ENCODE results near the gene RAB24. TPM values are rescaled to one million over a fixed set of nuclear protein-coding genes. Genes with fewer than 3 reads are reported as not detected.
A peak's percentile ranks its signal among the peaks of the same experiment; 100 is the strongest.

Gene RAB24
- total and polyA plus RNA-seq, 2 donors from 2014 or later: 25.0 to 77.6 TPM

- no peaks in the 10 kb centered on the region for H3K27me3 ChIP-seq (ENCODE audit: control insufficient read depth, insufficient read depth, low read length)
- H3K9me3 ChIP-seq (ENCODE audit: control insufficient read depth in 2 of 3, insufficient read depth in 1 of 3, low read length in 3 of 3): no peaks in the 10 kb centered on the region
- DNase-seq (peak in 1 of 5 donors; percentile 75), FAIRE-seq (no peak)
- intact Hi-C loops (cut with DNase I): no loop called here
- H3K27ac ChIP-seq (ENCODE audit: low read depth in 2 of 2, low read length in 2 of 2): no peak overlapping the region
- TF ChIP-seq CTCF (IDR thresholded peaks at IDR 0.05; ENCODE audit: borderline replicate concordance, extremely low read depth, insufficient read depth): no peak
- no peak overlapping the region for H3K9ac ChIP-seq (ENCODE audit: low read length in 3 of 3)
- H3K4me3 ChIP-seq (ENCODE audit: low read length in 3 of 3): no peak overlapping the region
- H3K4me1 ChIP-seq (ENCODE audit: control insufficient read depth in 2 of 3, insufficient read depth in 2 of 3, low read depth in 1 of 3, low read length in 3 of 3): peaks cover 0 to 11% (median 0%) of the 10 kb centered on the region in 3 donors
- peaks cover 0 to 13% (median 9%) of the 10 kb centered on the region in 3 donors for H3K36me3 ChIP-seq (ENCODE audit: control insufficient read depth in 2 of 3, insufficient read depth in 3 of 3, low read length in 3 of 3)
Measured at GRCh38 chr5:177310332-177310731, 6.8 kb upstream of the RAB24 start.

DNA sequence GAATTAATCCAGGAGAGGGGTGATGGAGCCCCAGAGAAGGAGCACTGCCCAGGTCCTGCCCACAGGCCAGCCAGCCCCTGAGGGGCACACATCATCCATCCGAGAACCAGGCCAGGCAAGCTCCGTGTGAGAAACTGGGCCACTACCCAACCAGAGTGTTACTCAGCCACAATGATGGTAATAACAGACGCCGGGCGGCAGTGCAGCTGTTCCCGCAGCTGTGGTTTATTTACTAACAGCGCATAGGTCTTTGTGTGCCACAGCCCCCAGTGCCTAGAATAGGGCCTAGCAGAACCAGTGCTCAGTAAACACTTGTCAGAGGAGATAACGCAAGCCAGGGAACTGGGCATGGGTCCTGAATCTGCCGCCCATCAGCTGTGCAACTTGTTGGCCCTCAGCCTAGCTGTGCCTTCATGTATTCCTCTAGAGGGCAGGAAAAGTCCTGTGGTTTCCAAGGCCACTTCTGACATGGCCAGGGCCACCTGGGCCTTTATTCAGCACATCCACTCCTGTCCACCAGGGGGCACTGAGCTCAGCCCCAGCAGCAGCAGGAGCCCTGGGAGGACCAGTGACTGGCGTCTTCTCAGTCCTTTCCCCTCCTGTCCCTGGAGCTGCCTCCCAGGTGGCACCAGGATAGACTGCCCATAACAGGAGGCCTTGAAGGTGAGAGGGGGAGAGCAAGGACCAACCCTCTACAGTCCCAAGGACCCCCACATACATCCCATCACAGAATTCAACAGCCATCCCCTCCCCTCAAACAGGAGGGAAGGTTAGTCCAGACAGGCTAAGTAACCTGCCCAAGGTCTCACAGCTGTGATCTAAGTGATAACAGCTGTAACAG, 6.1 kb upstream of the RAB24 start:
- H3K4me3 ChIP-seq (ENCODE audit: low read length in 3 of 3): no peak overlapping the region
- peak; percentile 75 for TF ChIP-seq CTCF (IDR thresholded peaks at IDR 0.05; ENCODE audit: borderline replicate concordance, extremely low read depth, insufficient read depth)
- H3K9ac ChIP-seq (ENCODE audit: low read length in 3 of 3): no peak overlapping the region
- no peaks in the 10 kb centered on the region for H3K27me3 ChIP-seq (ENCODE audit: control insufficient read depth, insufficient read depth, low read length)
- FAIRE-seq (no peak), DNase-seq (peak; percentile 74 to 80 (median 75))
- no peaks in the 10 kb centered on the region for H3K9me3 ChIP-seq (ENCODE audit: control insufficient read depth in 2 of 3, insufficient read depth in 1 of 3, low read length in 3 of 3)
- H3K27ac ChIP-seq (ENCODE audit: low read depth in 2 of 2, low read length in 2 of 2): no peak overlapping the region
- peaks cover 0 to 13% (median 0%) of the 10 kb centered on the region in 3 donors for H3K4me1 ChIP-seq (ENCODE audit: control insufficient read depth in 2 of 3, insufficient read depth in 2 of 3, low read depth in 1 of 3, low read length in 3 of 3)
- intact Hi-C loops (cut with DNase I): no loop called here
- peaks cover 0 to 13% (median 9%) of the 10 kb centered on the region in 3 donors for H3K36me3 ChIP-seq (ENCODE audit: control insufficient read depth in 2 of 3, insufficient read depth in 3 of 3, low read length in 3 of 3)

DNA sequence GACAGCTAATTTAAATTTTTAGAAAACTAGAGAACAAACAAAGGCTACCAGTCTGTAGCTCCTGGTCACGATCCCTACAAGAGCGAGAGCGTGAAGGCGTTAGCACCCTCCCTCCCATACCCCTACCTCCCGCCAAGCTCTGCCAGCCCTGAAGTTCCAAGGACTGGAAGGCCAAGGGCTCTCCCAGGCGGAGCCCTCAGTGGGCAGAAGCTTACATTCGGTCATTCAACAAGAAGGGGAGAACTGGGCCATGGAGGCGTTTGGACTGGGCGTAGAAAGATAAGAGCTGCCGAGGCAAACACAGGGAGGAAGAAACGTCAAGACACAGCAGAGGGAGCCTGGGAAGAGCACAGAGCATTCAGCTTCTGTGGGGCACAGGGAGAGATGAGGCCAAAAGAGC, 5.2 kb upstream of the RAB24 start:
- FAIRE-seq (no peak), DNase-seq (peak in 1 of 5 donors; percentile 43)
- Histone ChIP-seq H3K27me3 (ENCODE audit: control insufficient read depth, insufficient read depth, low read length) (no peaks in the 10 kb centered on the region), H3K27ac (ENCODE audit: low read depth in 2 of 2, low read length in 2 of 2) (no peak overlapping the region), H3K9ac (ENCODE audit: low read length in 3 of 3) (no peak overlapping the region), H3K9me3 (ENCODE audit: control insufficient read depth in 2 of 3, insufficient read depth in 1 of 3, low read length in 3 of 3) (no peaks in the 10 kb centered on the region), H3K4me3 (ENCODE audit: low read length in 3 of 3) (no peak overlapping the region), H3K36me3 (ENCODE audit: control insufficient read depth in 2 of 3, insufficient read depth in 3 of 3, low read length in 3 of 3) (peaks cover 0 to 13% (median 9%) of the 10 kb centered on the region in 3 donors), H3K4me1 (ENCODE audit: control insufficient read depth in 2 of 3, insufficient read depth in 2 of 3, low read depth in 1 of 3, low read length in 3 of 3) (peaks cover 0 to 17% (median 0%) of the 10 kb centered on the region in 3 donors)
- intact Hi-C loops (cut with DNase I): no loop called here
- TF ChIP-seq CTCF (IDR thresholded peaks at IDR 0.05; ENCODE audit: borderline replicate concordance, extremely low read depth, insufficient read depth): no peak

All from kidney (tissue), 14 donors.